ENCODE measurements around the gene ZNF410.

ZNF410 gene

DNA sequence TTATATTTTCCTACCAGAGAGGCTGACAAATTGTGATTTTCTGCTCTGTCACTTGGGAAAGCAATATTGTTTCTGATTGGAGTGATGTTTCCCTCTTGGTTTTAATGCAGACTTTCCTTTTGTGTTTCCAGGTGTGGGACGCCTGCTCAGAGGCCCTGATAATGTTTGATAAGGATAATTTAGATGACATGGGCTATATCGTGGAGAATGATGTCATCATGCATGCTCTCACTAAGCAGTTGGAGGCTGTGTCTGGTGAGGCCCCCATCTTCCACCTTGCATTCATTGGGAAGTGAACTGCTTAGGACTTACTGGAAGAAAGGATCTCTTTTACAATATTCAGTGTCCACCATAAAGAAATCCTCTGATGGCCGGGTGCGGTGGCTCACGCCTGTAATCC lies 69.0 kb downstream of the ZNF410 start:
- DNase-seq = no peak

DNA sequence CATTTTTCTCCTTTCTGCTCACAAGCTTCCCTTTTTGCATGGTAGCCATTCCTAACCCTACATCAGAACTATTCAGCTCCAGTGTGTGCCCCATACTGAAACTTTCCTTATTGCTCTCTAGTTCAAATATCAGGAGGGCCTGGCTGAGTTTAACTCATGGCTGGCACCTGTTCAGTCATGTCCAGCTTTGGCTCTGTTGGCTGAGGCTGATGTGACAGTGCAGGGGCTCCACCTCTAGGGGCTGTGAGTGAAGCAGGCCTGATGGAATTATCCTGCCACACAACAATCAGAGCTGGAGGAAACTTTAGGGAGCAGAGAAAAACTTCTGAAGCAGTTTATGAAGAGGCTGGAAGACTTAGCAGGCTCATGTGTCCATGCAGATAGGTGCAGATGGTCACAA lies 71.9 kb downstream of the ZNF410 start:
- no peak for DNase-seq

DNA sequence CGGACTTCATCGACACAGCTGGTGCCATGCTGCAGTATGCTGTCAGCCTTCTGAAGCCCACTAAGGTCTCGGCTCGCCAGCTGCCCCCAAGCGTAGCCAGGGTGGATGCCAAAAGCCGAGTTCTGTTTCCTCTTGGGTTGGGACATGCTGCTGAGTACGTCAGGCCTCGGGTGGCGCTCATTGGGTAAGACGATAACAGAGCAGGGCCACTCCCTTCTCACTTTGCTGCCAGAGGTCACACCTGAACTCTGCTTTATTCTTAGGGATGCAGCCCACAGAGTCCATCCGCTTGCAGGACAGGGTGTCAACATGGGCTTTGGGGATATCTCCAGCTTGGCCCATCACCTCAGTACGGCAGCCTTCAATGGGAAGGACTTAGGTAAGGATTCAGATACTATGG lies 74.5 kb downstream of the ZNF410 start:
- DNase-seq = no peak

DNA sequence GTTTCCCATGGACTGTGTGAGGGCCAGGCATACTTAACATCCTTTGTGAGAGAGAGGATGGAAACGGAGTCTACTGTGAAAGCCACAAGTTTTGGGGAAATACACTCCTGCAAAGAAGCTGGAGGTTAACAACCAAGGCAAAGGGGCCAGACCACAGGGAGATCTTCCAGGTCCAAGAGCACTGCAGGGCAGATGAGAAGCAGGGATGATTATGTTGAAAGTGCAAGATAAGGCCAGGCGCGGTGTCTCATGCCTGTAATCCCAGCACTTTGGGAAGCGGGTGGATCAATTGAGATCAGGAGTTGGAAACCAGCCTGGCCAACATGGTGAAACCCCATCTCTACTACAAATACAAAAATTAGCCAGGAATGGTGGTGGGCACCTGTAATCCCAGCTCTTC lies 78.6 kb downstream of the ZNF410 start:
- no peak for DNase-seq

DNA sequence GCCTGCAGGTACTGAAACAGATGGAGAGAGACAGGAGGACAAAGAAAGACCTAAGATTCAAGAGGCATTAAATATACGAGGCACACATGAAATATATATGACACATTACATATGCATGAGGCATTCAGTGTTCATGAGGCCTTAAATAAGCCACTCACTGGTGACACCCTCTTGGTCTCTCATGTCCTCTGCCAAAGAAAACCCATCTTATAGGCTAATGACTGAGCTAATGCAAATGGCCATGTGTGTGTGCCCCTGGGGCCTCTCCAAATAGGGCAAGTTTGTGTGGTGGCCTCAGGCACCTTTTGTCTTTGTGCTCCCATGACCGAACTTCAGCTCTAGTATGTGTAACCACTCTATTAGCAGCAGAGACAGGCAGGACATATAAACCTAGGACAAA lies 82.2 kb downstream of the ZNF410 start:
- DNase-seq = no peak

DNA sequence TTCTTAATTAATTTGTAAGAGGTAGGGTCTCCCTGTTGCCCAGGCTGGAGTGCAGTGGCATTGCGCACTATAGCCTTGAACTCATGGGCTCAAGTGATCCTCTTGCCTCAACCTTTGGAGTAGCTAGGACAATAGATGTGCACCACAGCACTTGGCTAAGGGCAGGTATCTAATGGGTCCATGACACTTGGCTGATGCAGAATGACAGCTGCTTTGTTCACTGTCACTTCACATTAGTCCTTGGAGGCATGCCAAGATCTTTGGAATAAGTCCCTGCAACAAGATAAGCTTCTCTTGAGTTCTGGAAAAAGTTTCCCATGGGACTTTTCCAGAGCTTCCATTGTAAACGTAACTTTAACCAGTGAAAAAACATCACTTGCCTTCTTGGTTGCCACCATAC lies 86.8 kb downstream of the ZNF410 start:
- DNase-seq = no peak

DNA sequence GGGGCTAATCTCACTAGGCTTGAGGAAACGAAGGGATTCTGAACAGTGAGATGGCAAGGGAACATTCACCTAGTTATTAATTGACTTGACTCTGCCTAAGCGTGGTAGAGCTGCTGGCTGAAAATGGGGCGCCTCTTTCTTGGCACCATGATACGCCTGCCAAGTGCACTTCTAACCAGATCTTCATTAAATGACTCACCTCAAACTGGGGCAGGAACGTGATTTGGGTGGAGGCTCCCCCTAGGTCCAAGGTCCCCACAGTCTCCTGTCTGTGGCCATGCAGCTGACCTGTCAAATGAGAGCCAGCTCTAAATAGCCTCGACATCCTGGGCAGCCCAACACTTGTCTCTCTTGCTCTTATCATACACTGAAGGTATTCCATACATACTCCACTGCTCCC lies 89.5 kb downstream of the ZNF410 start:
- DNase-seq = no peak

DNA sequence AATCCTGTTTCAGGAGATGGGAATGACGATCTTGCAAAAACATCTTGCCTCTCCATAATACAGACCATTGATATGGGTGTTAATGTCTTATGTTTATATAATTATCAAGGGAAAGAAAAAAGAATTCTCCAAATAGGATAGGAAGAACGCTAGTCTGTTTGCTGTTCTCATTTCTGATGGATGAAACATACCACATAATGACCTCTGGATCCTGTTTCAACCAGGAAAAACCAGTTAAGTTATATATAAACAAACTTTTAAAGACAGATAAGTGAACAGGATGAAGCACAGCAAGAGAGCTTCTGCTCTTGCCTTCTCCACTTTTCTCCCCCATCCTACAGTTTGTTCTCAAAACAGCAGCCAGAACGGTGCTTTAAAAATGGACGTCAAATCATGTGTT lies 91.2 kb downstream of the ZNF410 start:
- DNase-seq = no peak
